SK-N-SH treated with all-trans-retinoic acid at 6 μM for 48 hours (cell line): ENCODE measurements around the gene CD40.

ENCODE experiments used
- ARNTL ChIP-seq: fragments of 450-650 bp; formaldehyde crosslinking; IDR thresholded peaks from 2 replicates; pipeline ENCODE4 v1.5.0; 2020; ENCODE audit warnings: low read depth, mild to moderate bottlenecking, moderate library complexity, borderline replicate concordance
- ESRRG ChIP-seq: fragments of 250-450 bp; sonication (Bioruptor Pico); IDR thresholded peaks from 2 replicates; pipeline ENCODE4 v1.6.1; 2021; ENCODE audit warnings: mild to moderate bottlenecking
- RARB ChIP-seq: fragments of 250-450 bp; sonication (Bioruptor Pico); IDR thresholded peaks from 2 replicates; pipeline ENCODE4 v1.8.0; 2021; ENCODE audit warnings: mild to moderate bottlenecking, moderate library complexity
- TCF4 ChIP-seq: fragments of 250-450 bp; sonication (Bioruptor Pico); IDR thresholded peaks from 2 replicates; pipeline ENCODE4 v1.8.0; 2021; ENCODE audit warnings: mild to moderate bottlenecking, moderate library complexity, borderline replicate concordance
- TOX ChIP-seq: fragments of 250-450 bp; sonication (Bioruptor Pico); IDR thresholded peaks from 2 replicates; pipeline ENCODE4 v1.8.0; 2021; ENCODE audit warnings: mild to moderate bottlenecking, moderate library complexity, borderline replicate concordance
- ZC3H10 ChIP-seq: fragments of 250-450 bp; sonication (Bioruptor Pico); IDR thresholded peaks from 2 replicates; pipeline ENCODE4 v1.5.1; 2021; ENCODE audit warnings: mild to moderate bottlenecking, moderate library complexity
- TF ChIP-seq, protein P1 (sequence below): fragments of 250-450 bp; sonication (Bioruptor Pico); IDR thresholded peaks from 2 replicates; pipeline ENCODE4 v1.8.0; 2020; ENCODE audit warnings: mild to moderate bottlenecking, moderate library complexity, borderline replicate concordance
- TF ChIP-seq, protein P2 (sequence below): fragments of 250-450 bp; sonication (Bioruptor Pico); IDR thresholded peaks from 2 replicates; pipeline ENCODE4 v1.5.1; 2021; ENCODE audit warnings: mild to moderate bottlenecking, moderate library complexity
- TF ChIP-seq, protein P3 (sequence below): fragments of 250-450 bp; sonication (Bioruptor Pico); IDR thresholded peaks from 2 replicates; pipeline ENCODE4 v1.5.1; 2020; ENCODE audit warnings: low read depth, mild to moderate bottlenecking, moderate library complexity

DNA sequence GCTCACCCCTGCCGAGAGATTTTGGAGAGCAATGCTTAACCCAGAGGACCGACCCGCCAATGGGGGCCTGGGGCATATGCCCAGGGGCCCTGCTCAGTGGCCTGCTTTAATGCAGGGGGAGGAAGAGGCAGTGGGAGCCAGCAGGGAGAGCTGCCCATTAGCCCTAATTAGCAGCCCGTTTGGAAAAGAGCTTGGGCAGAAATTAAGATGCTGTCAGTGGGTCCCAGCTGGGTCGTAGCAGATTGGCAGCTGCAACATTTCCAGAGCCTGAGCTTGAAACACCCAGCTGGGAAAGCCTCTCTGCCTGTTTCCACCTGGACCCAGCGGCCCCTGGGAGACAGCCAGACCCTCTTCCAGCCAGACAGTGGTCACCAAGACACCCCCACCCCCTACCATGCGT is 39.5 kb downstream of the CD40 start:
- no peak for TF ChIP-seq ZC3H10 (CRISPR knock-in tag)
- TF ChIP-seq TCF4 (CRISPR knock-in tag): no peak
- TF ChIP-seq, protein P1, sequence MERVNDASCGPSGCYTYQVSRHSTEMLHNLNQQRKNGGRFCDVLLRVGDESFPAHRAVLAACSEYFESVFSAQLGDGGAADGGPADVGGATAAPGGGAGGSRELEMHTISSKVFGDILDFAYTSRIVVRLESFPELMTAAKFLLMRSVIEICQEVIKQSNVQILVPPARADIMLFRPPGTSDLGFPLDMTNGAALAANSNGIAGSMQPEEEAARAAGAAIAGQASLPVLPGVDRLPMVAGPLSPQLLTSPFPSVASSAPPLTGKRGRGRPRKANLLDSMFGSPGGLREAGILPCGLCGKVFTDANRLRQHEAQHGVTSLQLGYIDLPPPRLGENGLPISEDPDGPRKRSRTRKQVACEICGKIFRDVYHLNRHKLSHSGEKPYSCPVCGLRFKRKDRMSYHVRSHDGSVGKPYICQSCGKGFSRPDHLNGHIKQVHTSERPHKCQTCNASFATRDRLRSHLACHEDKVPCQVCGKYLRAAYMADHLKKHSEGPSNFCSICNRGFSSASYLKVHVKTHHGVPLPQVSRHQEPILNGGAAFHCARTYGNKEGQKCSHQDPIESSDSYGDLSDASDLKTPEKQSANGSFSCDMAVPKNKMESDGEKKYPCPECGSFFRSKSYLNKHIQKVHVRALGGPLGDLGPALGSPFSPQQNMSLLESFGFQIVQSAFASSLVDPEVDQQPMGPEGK (CRISPR knock-in tag): no peak
- TF ChIP-seq, protein P2, sequence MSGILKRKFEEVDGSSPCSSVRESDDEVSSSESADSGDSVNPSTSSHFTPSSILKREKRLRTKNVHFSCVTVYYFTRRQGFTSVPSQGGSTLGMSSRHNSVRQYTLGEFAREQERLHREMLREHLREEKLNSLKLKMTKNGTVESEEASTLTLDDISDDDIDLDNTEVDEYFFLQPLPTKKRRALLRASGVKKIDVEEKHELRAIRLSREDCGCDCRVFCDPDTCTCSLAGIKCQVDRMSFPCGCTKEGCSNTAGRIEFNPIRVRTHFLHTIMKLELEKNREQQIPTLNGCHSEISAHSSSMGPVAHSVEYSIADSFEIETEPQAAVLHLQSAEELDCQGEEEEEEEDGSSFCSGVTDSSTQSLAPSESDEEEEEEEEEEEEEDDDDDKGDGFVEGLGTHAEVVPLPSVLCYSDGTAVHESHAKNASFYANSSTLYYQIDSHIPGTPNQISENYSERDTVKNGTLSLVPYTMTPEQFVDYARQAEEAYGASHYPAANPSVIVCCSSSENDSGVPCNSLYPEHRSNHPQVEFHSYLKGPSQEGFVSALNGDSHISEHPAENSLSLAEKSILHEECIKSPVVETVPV: no peak
- no peak for TF ChIP-seq RARB (CRISPR knock-in tag)
- TF ChIP-seq ARNTL: no peak
- TF ChIP-seq, protein P3, sequence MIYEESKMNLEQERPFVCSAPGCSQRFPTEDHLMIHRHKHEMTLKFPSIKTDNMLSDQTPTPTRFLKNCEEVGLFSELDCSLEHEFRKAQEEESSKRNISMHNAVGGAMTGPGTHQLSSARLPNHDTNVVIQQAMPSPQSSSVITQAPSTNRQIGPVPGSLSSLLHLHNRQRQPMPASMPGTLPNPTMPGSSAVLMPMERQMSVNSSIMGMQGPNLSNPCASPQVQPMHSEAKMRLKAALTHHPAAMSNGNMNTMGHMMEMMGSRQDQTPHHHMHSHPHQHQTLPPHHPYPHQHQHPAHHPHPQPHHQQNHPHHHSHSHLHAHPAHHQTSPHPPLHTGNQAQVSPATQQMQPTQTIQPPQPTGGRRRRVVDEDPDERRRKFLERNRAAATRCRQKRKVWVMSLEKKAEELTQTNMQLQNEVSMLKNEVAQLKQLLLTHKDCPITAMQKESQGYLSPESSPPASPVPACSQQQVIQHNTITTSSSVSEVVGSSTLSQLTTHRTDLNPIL (CRISPR knock-in tag): no peak
- no peak for TF ChIP-seq ESRRG
- no peak for TF ChIP-seq TOX
